IMR-90 (cell line): ENCODE data around the gene RMDN3. TPM values are rescaled to one million over a fixed set of nuclear protein-coding genes. Genes with fewer than 3 reads are reported as not detected.

Experiments
- ATAC-seq: fragments of 200-7000 bp; cut with Tn5 transposase; 2 replicates; pipeline ENCODE4 v1.9.1; 2020; ENCODE audit warnings: low read depth, mild to moderate bottlenecking, moderate library complexity
- BruUV-seq: library from RNA; stranded (reverse); fragments of 400-500 nt; replicated peaks from 2 replicates; lab custom pipeline; 2021; lab: Mats Ljungman, UMichigan
- CTCF ChIA-PET: fragments of 300-600 bp; formaldehyde crosslinking; extraction: SDS; loops from one replicate; lab custom pipeline; 2021; ENCODE audit warnings: antibody characterized with exemption; lab: Yijun Ruan, JAX
- POLR2A ChIA-PET: fragments of 300-600 bp; sonication (Branson Sonifier 250); formaldehyde crosslinking; loops from one replicate; lab custom pipeline; 2022; ENCODE audit warnings: antibody characterized with exemption; ENCODE audit not compliant: unreplicated experiment; lab: Charles Lee
- DNase-seq: peaks from one replicate; pipeline ENCODE4 v3.0.0; 2013
- H2AFZ ChIP-seq: replicated peaks from 2 replicates; pipeline ENCODE3; 2013; ENCODE audit warnings: low read length, mild to moderate bottlenecking; ENCODE audit not compliant: poor library complexity
- H2AK5ac ChIP-seq: 2 replicates; pipeline ENCODE4 v1.6.1; 2013; ENCODE audit warnings: low read depth, low read length, inconsistent platforms
- H2AK9ac ChIP-seq: replicated peaks from 2 replicates; pipeline ENCODE3; 2013; ENCODE audit warnings: mild to moderate bottlenecking, low read depth, low read length, moderate library complexity; ENCODE audit not compliant: poor library complexity
- H2BK120ac ChIP-seq: 2 replicates; pipeline ENCODE4 v1.6.1; 2013; ENCODE audit warnings: low read depth, low read length, inconsistent platforms
- H2BK15ac ChIP-seq: 3 replicates; pipeline ENCODE4 v1.6.1; 2013; ENCODE audit warnings: low read depth, low read length, inconsistent platforms
- H2BK20ac ChIP-seq: 2 replicates; pipeline ENCODE4 v1.6.1; 2013; ENCODE audit warnings: low read depth, mild to moderate bottlenecking, inconsistent platforms, low read length, moderate library complexity
- H2BK5ac ChIP-seq: 2 replicates; pipeline ENCODE4 v1.6.1; 2013; ENCODE audit warnings: mild to moderate bottlenecking, low read depth, low read length, inconsistent platforms; ENCODE audit not compliant: poor library complexity, severe bottlenecking
- H3K14ac ChIP-seq: replicated peaks from 2 replicates; pipeline ENCODE4 v1.6.1; 2013; ENCODE audit warnings: low read depth, low read length, inconsistent platforms
- H3K18ac ChIP-seq: 2 replicates; pipeline ENCODE4 v1.6.1; 2013; ENCODE audit warnings: low read depth, low read length, control low read depth
- H3K23ac ChIP-seq: 2 replicates; pipeline ENCODE4 v1.6.1; 2013; ENCODE audit warnings: low read depth, low read length, inconsistent platforms
- H3K27ac ChIP-seq: 2 replicates; pipeline ENCODE4 v1.5.1; 2013; ENCODE audit warnings: mild to moderate bottlenecking, control low read depth, low read length; ENCODE audit not compliant: insufficient read depth
- H3K27me3 ChIP-seq: 2 replicates; pipeline ENCODE4 v1.6.1; 2013; ENCODE audit warnings: low read length; ENCODE audit not compliant: control insufficient read depth, insufficient read depth
- H3K36me3 ChIP-seq: 2 replicates; pipeline ENCODE4 v1.6.1; 2013; ENCODE audit warnings: low read length, mixed read lengths; ENCODE audit not compliant: control insufficient read depth, insufficient read depth
- H3K4ac ChIP-seq: 2 replicates; pipeline ENCODE4 v1.6.1; 2013; ENCODE audit warnings: low read depth, low read length, inconsistent platforms
- H3K4me1 ChIP-seq: 2 replicates; pipeline ENCODE4 v1.6.1; 2013; ENCODE audit warnings: low read length, mixed read lengths; ENCODE audit not compliant: control insufficient read depth, insufficient read depth
- H3K4me2 ChIP-seq: 2 replicates; pipeline ENCODE4 v1.6.1; 2013; ENCODE audit warnings: low read depth, mild to moderate bottlenecking, control low read depth, low read length, moderate library complexity
- H3K4me3 ChIP-seq: 2 replicates; pipeline ENCODE4 v1.5.1; 2013; ENCODE audit warnings: low read depth, mild to moderate bottlenecking, control low read depth, low read length, moderate library complexity; ENCODE audit not compliant: insufficient read depth
- H3K56ac ChIP-seq: 2 replicates; pipeline ENCODE4 v1.6.1; 2013; ENCODE audit warnings: low read length, inconsistent platforms; ENCODE audit not compliant: insufficient read depth; ENCODE audit errors: extremely low read depth
- H3K79me1 ChIP-seq, 2 experiments: 2 replicates each; pipeline ENCODE4 v1.6.1; 2013; ENCODE audit warnings: low read length in 2 of 2, inconsistent platforms in 1 of 2, low read depth in 1 of 2
- H3K9ac ChIP-seq: 2 replicates; pipeline ENCODE4 v1.6.1; 2013; ENCODE audit warnings: low read depth, low read length, control low read depth
- H3K9me1 ChIP-seq: 2 replicates; pipeline ENCODE4 v1.6.1; 2013; ENCODE audit warnings: low read length, inconsistent platforms; ENCODE audit not compliant: insufficient read depth
- H3K9me3 ChIP-seq: 2 replicates; pipeline ENCODE4 v1.6.1; 2013; ENCODE audit warnings: low read length; ENCODE audit not compliant: control insufficient read depth, insufficient read depth
- H4K20me1 ChIP-seq: 2 replicates; pipeline ENCODE4 v1.6.1; 2013; ENCODE audit warnings: low read length, inconsistent platforms; ENCODE audit not compliant: insufficient read depth
- H4K5ac ChIP-seq: 2 replicates; pipeline ENCODE4 v1.6.1; 2013; ENCODE audit warnings: mild to moderate bottlenecking, low read depth, low read length, control low read depth
- H4K8ac ChIP-seq, 2 experiments: 2 replicates each; pipeline ENCODE4 v1.6.1; 2013; ENCODE audit warnings: low read depth in 2 of 2, low read length in 2 of 2, control low read depth in 1 of 2, inconsistent platforms in 1 of 2
- H4K91ac ChIP-seq: 2 replicates; pipeline ENCODE4 v1.6.1; 2013; ENCODE audit warnings: low read depth, low read length, inconsistent platforms; ENCODE audit not compliant: insufficient read depth
- BHLHE40 ChIP-seq: fragments of 150-350 bp; IDR thresholded peaks from 2 replicates; pipeline ENCODE4 v1.6.1; 2016; ENCODE audit warnings: mild to moderate bottlenecking, low read depth, low read length
- CHD1 ChIP-seq: IDR thresholded peaks from 2 replicates; pipeline ENCODE4 v1.6.1; 2012; ENCODE audit warnings: low read depth, low read length, improper control_type of control experiment
- CTCF ChIP-seq: conservative IDR thresholded peaks from 2 replicates; pipeline ENCODE4 v1.5.1; 2012; ENCODE audit warnings: mild to moderate bottlenecking, low read depth, low read length, improper control_type of control experiment
- ELK1 ChIP-seq: fragments of 150-350 bp; IDR thresholded peaks from 2 replicates; pipeline ENCODE4 v1.6.1; 2016; ENCODE audit warnings: low read depth, mild to moderate bottlenecking, low read length, moderate library complexity, borderline replicate concordance
- FOS ChIP-seq: fragments of 150-350 bp; IDR thresholded peaks from 2 replicates; pipeline ENCODE4 v1.6.1; 2016; ENCODE audit warnings: low read depth, low read length
- MXI1 ChIP-seq: IDR thresholded peaks from 2 replicates; pipeline ENCODE4 v1.6.1; 2012; ENCODE audit warnings: low read depth, mild to moderate bottlenecking, low read length, moderate library complexity, borderline replicate concordance
- NFE2L2 ChIP-seq: fragments of 150-350 bp; IDR thresholded peaks from 2 replicates; pipeline ENCODE4 v1.6.1; 2016; ENCODE audit warnings: low read depth, mild to moderate bottlenecking, low read length
- POLR2A ChIP-seq: IDR thresholded peaks from 2 replicates; pipeline ENCODE4 v1.6.1; 2012; ENCODE audit warnings: mild to moderate bottlenecking, low read depth, low read length
- RAD21 ChIP-seq: IDR thresholded peaks from 2 replicates; pipeline ENCODE4 v1.6.1; 2012; ENCODE audit warnings: low read length, improper control_type of control experiment
- RCOR1 ChIP-seq: IDR thresholded peaks from 2 replicates; pipeline ENCODE4 v1.6.1; 2012; ENCODE audit warnings: mild to moderate bottlenecking, low read length, improper control_type of control experiment; ENCODE audit not compliant: insufficient replicate concordance
- SMC3 ChIP-seq: fragments of 150-350 bp; IDR thresholded peaks from 2 replicates; pipeline ENCODE4 v1.6.1; 2016; ENCODE audit warnings: low read depth, mild to moderate bottlenecking, antibody characterized with exemption, low read length, moderate library complexity
- USF2 ChIP-seq: fragments of 150-350 bp; IDR thresholded peaks from 2 replicates; pipeline ENCODE4 v1.6.1; 2017; ENCODE audit warnings: mild to moderate bottlenecking, antibody characterized with exemption, low read length, low read depth
- WGBS, 2 experiments: methylation state at CpG; one replicate each; pipeline versions ENCODE4 v1.1.5 to v1.1.7; 2013; ENCODE audit warnings: missing lambda C conversion rate in 2 of 2; ENCODE audit not compliant: insufficient read length in 1 of 2; ENCODE audit errors: extremely low coverage in 2 of 2; 5-methylcytosine and 5-hydroxymethylcytosine counted together
- dilution Hi-C: fragments of 300-500 bp; cut with HindIII; formaldehyde crosslinking; loops from one replicate; pipeline ENCODE4 v1.14.3; 2018; ENCODE audit warnings: low sequenced_read_pairs; ENCODE audit not compliant: unreplicated experiment
- in situ Hi-C: fragments of 300-500 bp; cut with MboI; formaldehyde crosslinking; loops from 3 replicates; pipeline ENCODE4 v1.14.3; 2019; ENCODE audit warnings: low sequenced_read_pairs, inconsistent platforms, mixed read lengths
- intact Hi-C: fragments of 100-400 bp; cut with micrococcal nuclease; formaldehyde crosslinking; loops from 2 replicates; pipeline ENCODE4 v1.10.0; 2022
- polyA plus RNA-seq, 3 experiments: library from polyadenylated mRNA; depleted of rRNA; stranded (reverse); fragments of >200 nt; gene quantifications; 2 replicates each; pipeline ENCODE4 v1.2.3, GENCODE V29; 2012; ENCODE audit warnings: low replicate concordance in 1 of 3
- total RNA-seq: library from RNA; depleted of rRNA; stranded (reverse); fragments of >200 nt; gene quantifications from 2 replicates; pipeline ENCODE4 v1.2.3, GENCODE V29; 2012

RMDN3 gene
- total and polyA plus RNA-seq, 2 of the 4 experiments (the other 2 are of a cell fraction) = 14.7 to 25.7 TPM

GRCh38 chr15:40782609-40783227 lies 27.7 kb upstream of the RMDN3 start:
- WGBS, 2 experiments = 49% methylated on average over 2 of the region's 8 CpGs; no CpG with 5 or more reads in 1 of the 2 experiments
- Histone ChIP-seq H3K4ac (no peak overlapping the region), H4K8ac (no peak overlapping the region), H3K4me2 (no peak overlapping the region), H3K18ac (no peak overlapping the region), H2BK20ac (no peak overlapping the region), H3K27ac (no peak overlapping the region), H4K91ac (no peak overlapping the region), H3K4me1 (peaks cover 5% of the 10 kb centered on the region), H4K20me1 (peaks cover 39% of the 10 kb centered on the region), H3K23ac (no peak overlapping the region), H3K79me1 (peaks cover 29 to 46% of the 10 kb centered on the region in 2 experiments), H3K4me3 (no peak overlapping the region), H2AK9ac (no peak overlapping the region), H3K14ac (no peak overlapping the region), H2BK15ac (no peak overlapping the region), H2AK5ac (no peak overlapping the region), H2BK5ac (no peak overlapping the region), H3K56ac (no peak overlapping the region), H2AFZ (no peak overlapping the region), H3K27me3 (no peaks in the 10 kb centered on the region), H2BK120ac (no peak overlapping the region), H3K9me1 (no peaks in the 10 kb centered on the region), H3K9ac (no peak overlapping the region), H4K5ac (no peak overlapping the region), H3K36me3 (peaks cover 14% of the 10 kb centered on the region), H3K9me3 (no peaks in the 10 kb centered on the region)
- BruUV-seq = no TSS peak
- dilution Hi-C loops (no loop called here), in situ Hi-C loops (no loop called here), intact Hi-C loops (no loop called here)
- TF ChIP-seq BHLHE40 (no peak), CHD1 (no peak), NFE2L2 (no peak), SMC3 (peak; percentile 41), USF2 (no peak), POLR2A (no peak), RCOR1 (no peak), MXI1 (no peak), CTCF (peak; percentile 41), ELK1 (no peak), RAD21 (peak; percentile 54), FOS (no peak)
- POLR2A ChIA-PET = no interaction called here
- CTCF ChIA-PET = no interaction called here
- DNase-seq = no peak
- ATAC-seq = peak; percentile 22; the same call in 1 of the 2 replicates
